ENCODE measurements around the gene PIK3R6.

DNA sequence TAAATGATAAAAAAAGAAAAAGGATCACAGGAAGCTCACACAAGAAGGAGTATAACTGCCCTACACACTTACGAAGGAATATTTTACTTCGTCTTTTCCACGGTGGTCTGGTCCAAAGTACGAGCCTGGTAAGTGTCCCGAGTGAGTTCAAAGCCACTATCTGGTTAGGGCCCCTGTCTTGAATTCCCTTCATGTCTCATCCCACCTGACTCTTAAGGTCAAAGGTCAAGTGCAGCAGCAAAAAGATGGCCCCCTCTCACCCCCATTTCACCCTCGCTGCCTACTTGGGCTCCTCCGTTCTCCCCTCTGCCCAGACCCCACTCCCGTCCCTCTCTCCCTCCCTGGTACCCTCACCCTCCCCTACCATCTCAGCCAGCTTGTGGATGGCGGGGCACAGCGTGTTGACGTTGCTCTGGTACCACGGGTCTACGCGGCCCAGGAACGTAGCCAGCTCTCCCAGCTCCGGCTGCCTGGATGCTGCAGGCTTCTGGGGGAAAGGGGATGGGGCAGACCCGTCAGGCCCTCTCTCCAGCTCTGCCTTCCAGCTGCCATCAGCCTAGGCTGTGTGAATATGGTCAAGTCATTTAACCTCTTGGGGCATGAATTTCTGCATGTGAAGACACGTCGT, 40.6 kb downstream of the PIK3R6 start:
- TF ChIP-seq, protein P1, sequence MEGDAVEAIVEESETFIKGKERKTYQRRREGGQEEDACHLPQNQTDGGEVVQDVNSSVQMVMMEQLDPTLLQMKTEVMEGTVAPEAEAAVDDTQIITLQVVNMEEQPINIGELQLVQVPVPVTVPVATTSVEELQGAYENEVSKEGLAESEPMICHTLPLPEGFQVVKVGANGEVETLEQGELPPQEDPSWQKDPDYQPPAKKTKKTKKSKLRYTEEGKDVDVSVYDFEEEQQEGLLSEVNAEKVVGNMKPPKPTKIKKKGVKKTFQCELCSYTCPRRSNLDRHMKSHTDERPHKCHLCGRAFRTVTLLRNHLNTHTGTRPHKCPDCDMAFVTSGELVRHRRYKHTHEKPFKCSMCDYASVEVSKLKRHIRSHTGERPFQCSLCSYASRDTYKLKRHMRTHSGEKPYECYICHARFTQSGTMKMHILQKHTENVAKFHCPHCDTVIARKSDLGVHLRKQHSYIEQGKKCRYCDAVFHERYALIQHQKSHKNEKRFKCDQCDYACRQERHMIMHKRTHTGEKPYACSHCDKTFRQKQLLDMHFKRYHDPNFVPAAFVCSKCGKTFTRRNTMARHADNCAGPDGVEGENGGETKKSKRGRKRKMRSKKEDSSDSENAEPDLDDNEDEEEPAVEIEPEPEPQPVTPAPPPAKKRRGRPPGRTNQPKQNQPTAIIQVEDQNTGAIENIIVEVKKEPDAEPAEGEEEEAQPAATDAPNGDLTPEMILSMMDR (IDR thresholded peaks at IDR 0.05; ENCODE audit: insufficient read depth, low read length), result no peak
- TF ChIP-seq, protein P2, sequence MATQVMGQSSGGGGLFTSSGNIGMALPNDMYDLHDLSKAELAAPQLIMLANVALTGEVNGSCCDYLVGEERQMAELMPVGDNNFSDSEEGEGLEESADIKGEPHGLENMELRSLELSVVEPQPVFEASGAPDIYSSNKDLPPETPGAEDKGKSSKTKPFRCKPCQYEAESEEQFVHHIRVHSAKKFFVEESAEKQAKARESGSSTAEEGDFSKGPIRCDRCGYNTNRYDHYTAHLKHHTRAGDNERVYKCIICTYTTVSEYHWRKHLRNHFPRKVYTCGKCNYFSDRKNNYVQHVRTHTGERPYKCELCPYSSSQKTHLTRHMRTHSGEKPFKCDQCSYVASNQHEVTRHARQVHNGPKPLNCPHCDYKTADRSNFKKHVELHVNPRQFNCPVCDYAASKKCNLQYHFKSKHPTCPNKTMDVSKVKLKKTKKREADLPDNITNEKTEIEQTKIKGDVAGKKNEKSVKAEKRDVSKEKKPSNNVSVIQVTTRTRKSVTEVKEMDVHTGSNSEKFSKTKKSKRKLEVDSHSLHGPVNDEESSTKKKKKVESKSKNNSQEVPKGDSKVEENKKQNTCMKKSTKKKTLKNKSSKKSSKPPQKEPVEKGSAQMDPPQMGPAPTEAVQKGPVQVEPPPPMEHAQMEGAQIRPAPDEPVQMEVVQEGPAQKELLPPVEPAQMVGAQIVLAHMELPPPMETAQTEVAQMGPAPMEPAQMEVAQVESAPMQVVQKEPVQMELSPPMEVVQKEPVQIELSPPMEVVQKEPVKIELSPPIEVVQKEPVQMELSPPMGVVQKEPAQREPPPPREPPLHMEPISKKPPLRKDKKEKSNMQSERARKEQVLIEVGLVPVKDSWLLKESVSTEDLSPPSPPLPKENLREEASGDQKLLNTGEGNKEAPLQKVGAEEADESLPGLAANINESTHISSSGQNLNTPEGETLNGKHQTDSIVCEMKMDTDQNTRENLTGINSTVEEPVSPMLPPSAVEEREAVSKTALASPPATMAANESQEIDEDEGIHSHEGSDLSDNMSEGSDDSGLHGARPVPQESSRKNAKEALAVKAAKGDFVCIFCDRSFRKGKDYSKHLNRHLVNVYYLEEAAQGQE (IDR thresholded peaks at IDR 0.05; ENCODE audit: insufficient replicate concordance, low read depth), result no peak
- TF ChIP-seq GABPA (IDR thresholded peaks at IDR 0.05; ENCODE audit: low read depth), result no peak
- no peak for TF ChIP-seq POLR2AphosphoS5 (IDR thresholded peaks at IDR 0.05; ENCODE audit: low read depth)

All from HL-60 (cell line).